HepG2 (cell line): Measurements from ENCODE around the gene SUDS3. TPM values are rescaled to one million over a fixed set of nuclear protein-coding genes. Genes with fewer than 3 reads are reported as not detected.
A peak's percentile ranks its signal among the peaks of the same experiment; 100 is the strongest.

Experiments used
- ARNTL ChIP-seq: sonication (generic); formaldehyde crosslinking; IDR thresholded peaks from 2 replicates; pipeline ENCODE4 v1.4.0; 2020; ENCODE audit warnings: mild to moderate bottlenecking, missing genetic modification reagents
- CCAR2 ChIP-seq: fragments of 200-400 bp; formaldehyde crosslinking; optimal IDR thresholded peaks from 2 replicates; pipeline ENCODE3; 2018; ENCODE audit warnings: low read depth, mild to moderate bottlenecking, low read length, moderate library complexity
- EHMT2 ChIP-seq: fragments of 200-600 bp; sonication (generic); IDR thresholded peaks from 2 replicates; pipeline ENCODE4 v1.7.0; 2017; ENCODE audit warnings: antibody characterized with exemption, low read depth, low read length, borderline replicate concordance
- FOXC1 ChIP-seq: sonication (generic); formaldehyde crosslinking; IDR thresholded peaks from 2 replicates; pipeline ENCODE4 v1.8.0; 2022; ENCODE audit warnings: mild to moderate bottlenecking, missing genetic modification reagents, borderline replicate concordance
- GABPB1 ChIP-seq: IDR thresholded peaks from 2 replicates; pipeline ENCODE4 v1.6.1; 2016; ENCODE audit warnings: mild to moderate bottlenecking, missing genetic modification reagents, moderate library complexity, missing compliant biosample characterization
- MIER3 ChIP-seq: IDR thresholded peaks from 2 replicates; pipeline ENCODE4 v1.6.1; 2016; ENCODE audit warnings: missing compliant biosample characterization, borderline replicate concordance
- NFE2L1 ChIP-seq: sonication (generic); formaldehyde crosslinking; IDR thresholded peaks from 2 replicates; pipeline ENCODE4 v1.4.0; 2020; ENCODE audit warnings: missing genetic modification reagents, mild to moderate bottlenecking, borderline replicate concordance
- NRL ChIP-seq: sonication (generic); formaldehyde crosslinking; IDR thresholded peaks from 2 replicates; pipeline ENCODE4 v1.5.0; 2020; ENCODE audit warnings: missing genetic modification reagents, mild to moderate bottlenecking, moderate library complexity, borderline replicate concordance
- PTBP1 ChIP-seq: fragments of 200-400 bp; formaldehyde crosslinking; IDR thresholded peaks from 2 replicates; pipeline ENCODE4 v1.6.1; 2018; ENCODE audit warnings: low read length, low read depth; ENCODE audit not compliant: poor library complexity, severe bottlenecking
- RORA ChIP-seq: sonication (generic); formaldehyde crosslinking; IDR thresholded peaks from 2 replicates; pipeline ENCODE4 v1.5.0; 2020; ENCODE audit warnings: mild to moderate bottlenecking, missing genetic modification reagents, moderate library complexity
- SETDB1 ChIP-seq: sonication (generic); formaldehyde crosslinking; IDR thresholded peaks from 2 replicates; pipeline ENCODE4 v1.5.1; 2020; ENCODE audit warnings: missing genetic modification reagents, mild to moderate bottlenecking, borderline replicate concordance
- SMARCE1 ChIP-seq: fragments of 450-650 bp; IDR thresholded peaks from 2 replicates; pipeline ENCODE4 v1.6.1; 2017; ENCODE audit warnings: borderline replicate concordance
- STAT5B ChIP-seq: sonication (generic); formaldehyde crosslinking; IDR thresholded peaks from 2 replicates; pipeline ENCODE4 v1.4.0; 2020; ENCODE audit warnings: missing genetic modification reagents
- XBP1 ChIP-seq: sonication (generic); formaldehyde crosslinking; IDR thresholded peaks from 2 replicates; pipeline ENCODE4 v1.5.0; 2020; ENCODE audit warnings: missing genetic modification reagents
- ZBTB3 ChIP-seq: sonication (generic); formaldehyde crosslinking; IDR thresholded peaks from 2 replicates; pipeline ENCODE4 v1.4.0; 2020; ENCODE audit warnings: low read depth, mild to moderate bottlenecking, moderate library complexity, missing genetic modification reagents, borderline replicate concordance
- ZFP90 ChIP-seq: sonication (generic); formaldehyde crosslinking; IDR thresholded peaks from 2 replicates; pipeline ENCODE4 v1.8.0; 2022; ENCODE audit warnings: missing genetic modification reagents, mild to moderate bottlenecking, inconsistent platforms, borderline replicate concordance
- ZNF326 ChIP-seq: sonication (generic); formaldehyde crosslinking; IDR thresholded peaks from 2 replicates; pipeline ENCODE4 v1.4.0; 2020; ENCODE audit warnings: missing genetic modification reagents, borderline replicate concordance
- ZNF605 ChIP-seq: sonication (generic); formaldehyde crosslinking; IDR thresholded peaks from 2 replicates; pipeline ENCODE4 v1.8.0; 2022; ENCODE audit warnings: mild to moderate bottlenecking, missing genetic modification reagents
- ZNF616 ChIP-seq: sonication (generic); formaldehyde crosslinking; IDR thresholded peaks from 2 replicates; pipeline ENCODE4 v1.5.0; 2020; ENCODE audit warnings: low read depth, mild to moderate bottlenecking, missing genetic modification reagents
- ZNF674 ChIP-seq: sonication (generic); formaldehyde crosslinking; IDR thresholded peaks from 2 replicates; pipeline ENCODE4 v1.5.0; 2020; ENCODE audit warnings: low read depth, mild to moderate bottlenecking, missing genetic modification reagents
- polyA plus RNA-seq, 8 experiments: library from polyadenylated mRNA; depleted of rRNA in 3 of 8; stranded (reverse) in 7 of 8; unstranded in 1 of 8; fragments of >200 nt; fragmentation: Illumina TruSeq in 4 of 8; extraction: Trizol in 4 of 8; gene quantifications; 2 replicates each; pipeline versions ENCODE4 v1.2.1 to v1.2.3, GENCODE V29; 2011 to 2016; ENCODE audit warnings: low read depth in 4 of 8, missing spikeins in 1 of 8, mixed read lengths in 1 of 8; ENCODE audit not compliant: insufficient read depth in 1 of 8
- total RNA-seq, 5 experiments: library from RNA; depleted of rRNA; stranded (reverse); fragments of >200 nt; fragmentation: Illumina TruSeq; extraction: Trizol; gene quantifications; 2 replicates each; pipeline ENCODE4 v1.2.3, GENCODE V29; 2016; ENCODE audit warnings: low read depth in 1 of 5
- TF ChIP-seq, protein P1 (sequence below): sonication (generic); formaldehyde crosslinking; IDR thresholded peaks from 2 replicates; pipeline ENCODE4 v1.5.0; 2020; ENCODE audit warnings: missing genetic modification reagents
- TF ChIP-seq, protein P2 (sequence below): sonication (generic); formaldehyde crosslinking; IDR thresholded peaks from 2 replicates; pipeline ENCODE4 v1.4.0; 2020; ENCODE audit warnings: missing genetic modification reagents
- TF ChIP-seq, protein P3 (sequence below): sonication (generic); formaldehyde crosslinking; IDR thresholded peaks from 2 replicates; pipeline ENCODE4 v1.5.0; 2020; ENCODE audit warnings: missing genetic modification reagents, mild to moderate bottlenecking, borderline replicate concordance
- TF ChIP-seq, protein P4 (sequence below): sonication (generic); formaldehyde crosslinking; conservative IDR thresholded peaks from 2 replicates; pipeline ENCODE4 v1.4.0; 2020; ENCODE audit warnings: mild to moderate bottlenecking, missing genetic modification reagents, moderate library complexity

Gene SUDS3
- total and polyA plus RNA-seq, 2 of the 13 experiments (the other 11 are each of a cell fraction or from before 2014, with no cell fraction given): 20.2 to 33.1 TPM

DNA sequence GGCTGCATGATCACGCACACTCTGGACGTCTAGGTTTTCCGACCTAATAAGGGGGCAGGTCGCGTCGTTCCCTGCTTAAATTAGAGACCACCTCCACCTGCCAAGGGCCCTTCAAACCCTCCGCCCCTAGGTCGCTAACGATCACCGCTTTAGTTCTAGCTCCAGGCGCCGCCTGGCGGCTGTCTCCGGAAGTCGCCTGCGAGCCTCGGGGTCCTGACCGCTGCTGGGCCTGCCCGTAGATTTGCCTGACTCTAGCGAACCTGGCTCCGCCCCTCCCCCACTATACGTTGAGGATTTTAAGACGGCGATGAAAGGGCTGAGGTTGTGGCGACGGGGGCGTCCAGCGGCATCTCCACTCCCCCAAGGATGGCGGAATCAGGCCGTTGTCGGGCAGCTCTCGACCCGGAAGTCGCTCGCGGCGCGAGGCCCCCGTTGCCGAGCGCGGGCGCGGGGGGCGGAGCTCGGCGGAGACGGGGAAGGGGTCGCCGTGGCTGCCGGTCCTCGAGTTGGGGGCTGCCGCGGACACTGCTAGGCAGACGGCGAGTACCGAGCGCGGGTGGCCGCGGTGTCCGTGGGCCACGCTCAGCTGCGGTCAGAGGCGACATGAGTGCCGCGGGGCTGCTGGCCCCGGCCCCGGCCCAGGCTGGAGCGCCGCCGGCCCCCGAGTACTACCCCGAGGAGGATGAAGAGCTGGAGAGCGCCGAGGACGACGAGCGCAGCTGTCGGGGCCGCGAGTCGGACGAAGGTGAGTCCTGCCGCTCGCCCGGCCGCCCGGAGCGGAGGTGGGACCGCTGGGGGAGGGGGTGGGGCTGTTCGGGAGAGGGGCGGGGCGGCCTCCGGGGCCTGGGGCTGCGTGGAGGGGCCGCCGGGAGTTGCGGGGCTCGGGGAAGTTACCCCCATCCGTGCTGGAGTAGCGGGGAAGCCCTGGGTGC lies at the start of gene SUDS3 (continued):
- no peak for TF ChIP-seq PTBP1
- no peak for TF ChIP-seq SETDB1 (CRISPR knock-in tag)
- TF ChIP-seq XBP1 (CRISPR knock-in tag): no peak
- TF ChIP-seq GABPB1: peak; percentile 97
- peak; percentile 93 for TF ChIP-seq ZNF605 (CRISPR knock-in tag)
- TF ChIP-seq, protein P1, sequence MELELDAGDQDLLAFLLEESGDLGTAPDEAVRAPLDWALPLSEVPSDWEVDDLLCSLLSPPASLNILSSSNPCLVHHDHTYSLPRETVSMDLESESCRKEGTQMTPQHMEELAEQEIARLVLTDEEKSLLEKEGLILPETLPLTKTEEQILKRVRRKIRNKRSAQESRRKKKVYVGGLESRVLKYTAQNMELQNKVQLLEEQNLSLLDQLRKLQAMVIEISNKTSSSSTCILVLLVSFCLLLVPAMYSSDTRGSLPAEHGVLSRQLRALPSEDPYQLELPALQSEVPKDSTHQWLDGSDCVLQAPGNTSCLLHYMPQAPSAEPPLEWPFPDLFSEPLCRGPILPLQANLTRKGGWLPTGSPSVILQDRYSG (CRISPR knock-in tag): 0 out of 2 replicates have a peak, but pooled peaks have one; percentile 55
- no peak for TF ChIP-seq CCAR2
- TF ChIP-seq ZNF616 (CRISPR knock-in tag): 0 out of 2 replicates have a peak, but pooled peaks have one; percentile 51
- peak; percentile 63; the same call in 1 of the 2 replicates for TF ChIP-seq MIER3 (CRISPR knock-in tag)
- TF ChIP-seq ZNF674 (CRISPR knock-in tag): no peak
- no peak for TF ChIP-seq ZBTB3 (CRISPR knock-in tag)
- TF ChIP-seq, protein P2, sequence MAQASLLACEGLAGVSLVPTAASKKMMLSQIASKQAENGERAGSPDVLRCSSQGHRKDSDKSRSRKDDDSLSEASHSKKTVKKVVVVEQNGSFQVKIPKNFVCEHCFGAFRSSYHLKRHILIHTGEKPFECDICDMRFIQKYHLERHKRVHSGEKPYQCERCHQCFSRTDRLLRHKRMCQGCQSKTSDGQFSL (CRISPR knock-in tag): 0 out of 2 replicates have a peak, but pooled peaks have one; percentile 15
- TF ChIP-seq ARNTL (CRISPR knock-in tag): no peak
- TF ChIP-seq SMARCE1: no peak
- no peak for TF ChIP-seq STAT5B (CRISPR knock-in tag)
- TF ChIP-seq ZFP90 (CRISPR knock-in tag): no peak
- TF ChIP-seq NFE2L1 (CRISPR knock-in tag): no peak
- TF ChIP-seq NRL (CRISPR knock-in tag): peak; percentile 88; the same call in 1 of the 2 replicates
- TF ChIP-seq ZNF326 (CRISPR knock-in tag): no peak
- TF ChIP-seq, protein P3, sequence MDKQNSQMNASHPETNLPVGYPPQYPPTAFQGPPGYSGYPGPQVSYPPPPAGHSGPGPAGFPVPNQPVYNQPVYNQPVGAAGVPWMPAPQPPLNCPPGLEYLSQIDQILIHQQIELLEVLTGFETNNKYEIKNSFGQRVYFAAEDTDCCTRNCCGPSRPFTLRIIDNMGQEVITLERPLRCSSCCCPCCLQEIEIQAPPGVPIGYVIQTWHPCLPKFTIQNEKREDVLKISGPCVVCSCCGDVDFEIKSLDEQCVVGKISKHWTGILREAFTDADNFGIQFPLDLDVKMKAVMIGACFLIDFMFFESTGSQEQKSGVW (CRISPR knock-in tag): no peak
- TF ChIP-seq EHMT2: no peak
- TF ChIP-seq FOXC1 (CRISPR knock-in tag): peak; percentile 91
- no peak for TF ChIP-seq RORA (CRISPR knock-in tag)
- TF ChIP-seq, protein P4, sequence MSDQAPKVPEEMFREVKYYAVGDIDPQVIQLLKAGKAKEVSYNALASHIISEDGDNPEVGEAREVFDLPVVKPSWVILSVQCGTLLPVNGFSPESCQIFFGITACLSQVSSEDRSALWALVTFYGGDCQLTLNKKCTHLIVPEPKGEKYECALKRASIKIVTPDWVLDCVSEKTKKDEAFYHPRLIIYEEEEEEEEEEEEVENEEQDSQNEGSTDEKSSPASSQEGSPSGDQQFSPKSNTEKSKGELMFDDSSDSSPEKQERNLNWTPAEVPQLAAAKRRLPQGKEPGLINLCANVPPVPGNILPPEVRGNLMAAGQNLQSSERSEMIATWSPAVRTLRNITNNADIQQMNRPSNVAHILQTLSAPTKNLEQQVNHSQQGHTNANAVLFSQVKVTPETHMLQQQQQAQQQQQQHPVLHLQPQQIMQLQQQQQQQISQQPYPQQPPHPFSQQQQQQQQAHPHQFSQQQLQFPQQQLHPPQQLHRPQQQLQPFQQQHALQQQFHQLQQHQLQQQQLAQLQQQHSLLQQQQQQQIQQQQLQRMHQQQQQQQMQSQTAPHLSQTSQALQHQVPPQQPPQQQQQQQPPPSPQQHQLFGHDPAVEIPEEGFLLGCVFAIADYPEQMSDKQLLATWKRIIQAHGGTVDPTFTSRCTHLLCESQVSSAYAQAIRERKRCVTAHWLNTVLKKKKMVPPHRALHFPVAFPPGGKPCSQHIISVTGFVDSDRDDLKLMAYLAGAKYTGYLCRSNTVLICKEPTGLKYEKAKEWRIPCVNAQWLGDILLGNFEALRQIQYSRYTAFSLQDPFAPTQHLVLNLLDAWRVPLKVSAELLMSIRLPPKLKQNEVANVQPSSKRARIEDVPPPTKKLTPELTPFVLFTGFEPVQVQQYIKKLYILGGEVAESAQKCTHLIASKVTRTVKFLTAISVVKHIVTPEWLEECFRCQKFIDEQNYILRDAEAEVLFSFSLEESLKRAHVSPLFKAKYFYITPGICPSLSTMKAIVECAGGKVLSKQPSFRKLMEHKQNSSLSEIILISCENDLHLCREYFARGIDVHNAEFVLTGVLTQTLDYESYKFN (CRISPR knock-in tag): peak; percentile 58
